Liver (tissue), 3 donors: Measurements from ENCODE around the gene NUTF2.

ENCODE experiments used
- CTCF ChIP-seq: fragments of 150-350 bp; IDR thresholded peaks from 2 replicates; pipeline ENCODE4 v1.5.1; 2017; ENCODE audit warnings: improper control_type of control experiment, low read depth, low read length; ENCODE audit not compliant: missing input control
- FOXA2 ChIP-seq: IDR thresholded peaks from 2 replicates; pipeline ENCODE4 v1.6.1; 2016; ENCODE audit warnings: antibody characterized with exemption
- JUND ChIP-seq, 2 donors: IDR thresholded peaks; 2 replicates each; pipeline ENCODE4 v1.6.1; 2016; ENCODE audit warnings: antibody characterized with exemption in 2 of 2
- MAX ChIP-seq: IDR thresholded peaks from 2 replicates; pipeline ENCODE4 v1.6.1; 2016; ENCODE audit warnings: antibody characterized with exemption
- RAD21 ChIP-seq, 2 donors: IDR thresholded peaks; 2 replicates each; pipeline ENCODE4 v1.6.1; 2016; ENCODE audit warnings: antibody characterized with exemption in 2 of 2, mild to moderate bottlenecking in 2 of 2
- REST ChIP-seq: IDR thresholded peaks from 2 replicates; pipeline ENCODE4 v1.6.1; 2016; ENCODE audit warnings: antibody characterized with exemption, mild to moderate bottlenecking
- SP1 ChIP-seq: IDR thresholded peaks from 2 replicates; pipeline ENCODE4 v1.6.1; 2018; ENCODE audit warnings: antibody characterized with exemption, mild to moderate bottlenecking
- TAF1 ChIP-seq: conservative IDR thresholded peaks from 2 replicates; pipeline ENCODE4 v1.6.1; 2016; ENCODE audit warnings: antibody characterized with exemption, mild to moderate bottlenecking
- donor health status: healthy.
- donor health status: healthy.

- TF ChIP-seq JUND (IDR thresholded peaks at IDR 0.05) (no peak), CTCF (peak; percentile 49), REST (no peak), MAX (peak; percentile 46), FOXA2 (no peak), TAF1 (no peak), RAD21 (IDR thresholded peaks at IDR 0.05) (peak; percentile 77 to 80), SP1 (no peak)
Observed at GRCh38 chr16:67865318-67865717, 18.6 kb downstream of the NUTF2 start.
